K562 (cell line): ENCODE data around the gene UTP25. TPM values are rescaled to one million over a fixed set of nuclear protein-coding genes. Genes with fewer than 3 reads are reported as not detected.

Experiments
- BCOR ChIP-seq: fragments of 450-650 bp; IDR thresholded peaks from 2 replicates; pipeline ENCODE4 v1.6.1; 2016
- CAMTA2 ChIP-seq: fragments of 250-450 bp; sonication (Bioruptor Pico); conservative IDR thresholded peaks from 2 replicates; pipeline ENCODE4 v1.5.1; 2022
- CHAMP1 ChIP-seq: fragments of 450-650 bp; IDR thresholded peaks from 2 replicates; pipeline ENCODE4 v1.6.1; 2016; ENCODE audit warnings: mild to moderate bottlenecking
- CREM ChIP-seq: IDR thresholded peaks from 2 replicates; pipeline ENCODE4 v1.6.1; 2014; ENCODE audit warnings: antibody characterized with exemption, low read depth
- HES1 ChIP-seq: fragments of 450-650 bp; IDR thresholded peaks from 2 replicates; pipeline ENCODE4 v1.6.1; 2016; ENCODE audit warnings: low read depth, mild to moderate bottlenecking, moderate library complexity
- HNRNPL ChIP-seq: fragments of 200-400 bp; formaldehyde crosslinking; IDR thresholded peaks from 2 replicates; pipeline ENCODE4 v1.6.1; 2017; ENCODE audit warnings: low read depth, mild to moderate bottlenecking, low read length
- NFE2 ChIP-seq: IDR thresholded peaks from 2 replicates; pipeline ENCODE4 v1.6.1; 2014; ENCODE audit warnings: antibody characterized with exemption, low read depth
- PBX2 ChIP-seq, 2 experiments: IDR thresholded peaks in 1 of 2; conservative IDR thresholded peaks in 1 of 2; 2 replicates each; pipeline ENCODE4 v1.6.1; 2016; ENCODE audit warnings: low read depth in 2 of 2, mild to moderate bottlenecking in 1 of 2, missing compliant biosample characterization in 1 of 2, missing genetic modification characterization in 1 of 2, moderate library complexity in 1 of 2
- PRDM10 ChIP-seq: fragments of 450-650 bp; IDR thresholded peaks from 2 replicates; pipeline ENCODE4 v1.6.1; 2018; ENCODE audit not compliant: partially characterized antibody
- RAD21 ChIP-seq, 2 experiments: fragments of 250-450 bp in 1 of 2; fragments of 450-650 bp in 1 of 2; sonication (Bioruptor Pico) in 1 of 2; formaldehyde crosslinking in 1 of 2; IDR thresholded peaks in 1 of 2; conservative IDR thresholded peaks in 1 of 2; 2 replicates each; pipeline versions ENCODE4 v1.4.0 to v1.8.0; 2020 to 2022; ENCODE audit warnings: mild to moderate bottlenecking in 2 of 2, moderate library complexity in 1 of 2
- TFE3 ChIP-seq: fragments of 450-650 bp; formaldehyde crosslinking; IDR thresholded peaks from 2 replicates; pipeline ENCODE4 v1.4.0; 2020; ENCODE audit warnings: mild to moderate bottlenecking, mixed read lengths
- ZFP36 ChIP-seq: fragments of 150-350 bp; IDR thresholded peaks from 2 replicates; pipeline ENCODE4 v1.6.1; 2018; ENCODE audit warnings: low read length, low read depth; ENCODE audit not compliant: partially characterized antibody
- ZNF3 ChIP-seq: fragments of 250-450 bp; sonication (Bioruptor Pico); IDR thresholded peaks from 2 replicates; pipeline ENCODE4 v1.5.0; 2021; ENCODE audit warnings: mild to moderate bottlenecking, moderate library complexity
- polyA plus RNA-seq, 8 experiments: library from polyadenylated mRNA; depleted of rRNA in 4 of 8; stranded (reverse) in 5 of 8; unstranded in 3 of 8; fragments of >200 nt; fragmentation: Nextera tagmentation in 2 of 8; fragmentation: Illumina TruSeq in 1 of 8; extraction: Ambion mirVana in 2 of 8; extraction: Trizol in 1 of 8; gene quantifications; 2 replicates each; pipeline versions ENCODE4 v1.2.1 to v1.2.3, GENCODE V29; 2011 to 2014; ENCODE audit warnings: inconsistent platforms in 1 of 8, missing spikeins in 1 of 8
- total RNA-seq, 7 experiments: library from RNA; depleted of rRNA in 6 of 7; stranded (reverse); fragments of >200 nt in 6 of 7; fragmentation: Illumina TruSeq in 2 of 7; extraction: Trizol in 2 of 7; gene quantifications; 2 replicates each; pipeline versions ENCODE4 v1.2.1 to v1.2.3, GENCODE V29; 2011 to 2021; ENCODE audit warnings: low replicate concordance in 1 of 7

UTP25 gene
- total and polyA plus RNA-seq, 9 of the 15 experiments (the other 6 are each of a cell fraction or from before 2014, with no cell fraction given), result 5.7 to 17.6 (median 12.0) TPM

- TF ChIP-seq PRDM10 (peak; percentile 24), RAD21 (CRISPR knock-in tag; conservative IDR thresholded peaks at IDR 0.05 in 1 of 2, IDR thresholded peaks at IDR 0.05 in 1 of 2) (peak; percentile 46 to 61), BCOR (no peak), NFE2 (peak; percentile 20; the same call in 1 of the 2 replicates), HES1 (no peak), ZNF3 (no peak), CAMTA2 (no peak), CREM (peak; percentile 59), TFE3 (no peak), PBX2 (CRISPR knock-in tag; IDR thresholded peaks at IDR 0.05; ENCODE audit: low read depth) (no peak), PBX2 (tag; conservative IDR thresholded peaks at IDR 0.05; ENCODE audit: low read depth) (no peak), CHAMP1 (no peak), ZFP36 (no peak), HNRNPL (no peak)
Observed at GRCh38 chr1:209850342-209850979, 22.7 kb downstream of the UTP25 start (continued).
